Measurements from ENCODE around the gene ZBTB48. TPM values are rescaled to one million over a fixed set of nuclear protein-coding genes. Genes with fewer than 3 reads are reported as not detected.

ZBTB48 gene
- total RNA-seq, 3 donors from 2014 or later (not counting 1 experiment from before 2014, with no cell fraction given), result 45.6 to 56.4 (median 54.0) TPM

GRCh38 chr1:6581561-6582305 lies 1.9 kb downstream of the ZBTB48 start:
- ATAC-seq, result peak in 1 of 3 donors; percentile 37
- H3K4me1 Mint-ChIP-seq, result peaks cover 18 to 46% of the 10 kb centered on the region in 2 donors
- H3K27ac Mint-ChIP-seq, result peak overlapping the region; percentile 94 to 99
- H3K36me3 ChIP-seq (ENCODE audit: control insufficient read depth, insufficient read depth, low read length), result peaks cover 3% of the 10 kb centered on the region
- no peaks in the 10 kb centered on the region for H3K27me3 Mint-ChIP-seq (ENCODE audit: low read depth in 2 of 2)
- H3K9me3 Mint-ChIP-seq, result no peaks in the 10 kb centered on the region
- H3K4me3 Mint-ChIP-seq, result peak overlapping the region; percentile 93
- no peak for DNase-seq
- peaks cover 39% of the 10 kb centered on the region for H3K4me1 ChIP-seq (ENCODE audit: control insufficient read depth, insufficient read depth, low read length)
- WGBS (ENCODE audit: insufficient coverage), result 57% methylated on average over 10 of the region's 10 CpGs
- intact Hi-C loops (cut with micrococcal nuclease), result no loop called here
- no peaks in the 10 kb centered on the region for H3K36me3 Mint-ChIP-seq
- no peak overlapping the region for H3K4me3 ChIP-seq (ENCODE audit: low read length)
- TF ChIP-seq CTCF (IDR thresholded peaks at IDR 0.05), result no peak
- H3K27ac ChIP-seq (ENCODE audit: low read length), result peak overlapping the region; percentile 11
- H3K27me3 ChIP-seq (ENCODE audit: control insufficient read depth, insufficient read depth, low read length), result no peaks in the 10 kb centered on the region
- H3K9me3 ChIP-seq (ENCODE audit: control insufficient read depth, insufficient read depth, low read length), result no peaks in the 10 kb centered on the region

GRCh38 chr1:6582370-6582769 lies 2.6 kb downstream of the ZBTB48 start:
- no peaks in the 10 kb centered on the region for H3K27me3 ChIP-seq (ENCODE audit: control insufficient read depth, insufficient read depth, low read length)
- intact Hi-C loops (cut with micrococcal nuclease), result no loop called here
- H3K4me3 ChIP-seq (ENCODE audit: low read length), result no peak overlapping the region
- DNase-seq (no peak), ATAC-seq (no peak)
- Mint-ChIP-seq H3K4me3 (peak overlapping the region; percentile 50), H3K27ac (peak overlapping the region; percentile 94 to 99), H3K36me3 (no peaks in the 10 kb centered on the region), H3K4me1 (peaks cover 18 to 46% of the 10 kb centered on the region in 2 donors), H3K27me3 (ENCODE audit: low read depth in 2 of 2) (no peaks in the 10 kb centered on the region), H3K9me3 (no peaks in the 10 kb centered on the region)
- H3K36me3 ChIP-seq (ENCODE audit: control insufficient read depth, insufficient read depth, low read length), result peaks cover 3% of the 10 kb centered on the region
- no peaks in the 10 kb centered on the region for H3K9me3 ChIP-seq (ENCODE audit: control insufficient read depth, insufficient read depth, low read length)
- H3K27ac ChIP-seq (ENCODE audit: low read length), result peak overlapping the region; percentile 10
- H3K4me1 ChIP-seq (ENCODE audit: control insufficient read depth, insufficient read depth, low read length), result peaks cover 39% of the 10 kb centered on the region
- TF ChIP-seq CTCF (IDR thresholded peaks at IDR 0.05), result no peak
- 100% methylated on average over 1 of the region's 1 CpG for WGBS (ENCODE audit: insufficient coverage)

GRCh38 chr1:6584126-6585080 lies 4.6 kb downstream of the ZBTB48 start:
- Histone ChIP-seq H3K4me1 (ENCODE audit: control insufficient read depth, insufficient read depth, low read length) (peaks cover 34% of the 10 kb centered on the region), H3K27ac (ENCODE audit: low read length) (no peak overlapping the region), H3K9me3 (ENCODE audit: control insufficient read depth, insufficient read depth, low read length) (no peaks in the 10 kb centered on the region), H3K27me3 (ENCODE audit: control insufficient read depth, insufficient read depth, low read length) (no peaks in the 10 kb centered on the region), H3K36me3 (ENCODE audit: control insufficient read depth, insufficient read depth, low read length) (peaks cover 19% of the 10 kb centered on the region), H3K4me3 (ENCODE audit: low read length) (no peak overlapping the region)
- Mint-ChIP-seq H3K27ac (peak overlapping the region; percentile 9 to 64), H3K9me3 (no peaks in the 10 kb centered on the region), H3K36me3 (no peaks in the 10 kb centered on the region), H3K4me1 (peaks cover 18 to 40% of the 10 kb centered on the region in 2 donors), H3K4me3 (no peak overlapping the region), H3K27me3 (ENCODE audit: low read depth in 2 of 2) (no peaks in the 10 kb centered on the region)
- intact Hi-C loops (cut with micrococcal nuclease), result no loop called here
- ATAC-seq (no peak), DNase-seq (no peak)
- WGBS (ENCODE audit: insufficient coverage), result 90% methylated on average over 21 of the region's 21 CpGs
- no peak for TF ChIP-seq CTCF (IDR thresholded peaks at IDR 0.05)
